ENCODE results near the gene OSBPL3. TPM values are rescaled to one million over a fixed set of nuclear protein-coding genes. Genes with fewer than 3 reads are reported as not detected.

The OSBPL3 gene
- total RNA-seq, 1 donor from 2014 or later: 8.0 TPM

- Mint-ChIP-seq H3K9me3 (no peaks in the 10 kb centered on the region), H3K4me3 (no peak overlapping the region), H3K36me3 (peaks cover 10% of the 10 kb centered on the region), H3K27me3 (ENCODE audit: insufficient read depth, low read depth) (no peaks in the 10 kb centered on the region), H3K4me1 (peaks cover 5% of the 10 kb centered on the region), H3K27ac (no peak overlapping the region)
- H2AFZ ChIP-seq (replicated peaks): no peak overlapping the region
- H3K27me3 ChIP-seq: no peaks in the 10 kb centered on the region
- H3K9ac ChIP-seq: no peak overlapping the region
- no peaks in the 10 kb centered on the region for H4K20me1 ChIP-seq (ENCODE audit: low read depth)
- no peaks in the 10 kb centered on the region for H3K4me1 ChIP-seq
- no peak overlapping the region for H3K27ac ChIP-seq
- H3K9me3 ChIP-seq (ENCODE audit: low read depth): no peaks in the 10 kb centered on the region
- no peak for DNase-seq (ENCODE audit: low spot score)
- no peaks in the 10 kb centered on the region for H3F3A ChIP-seq (ENCODE audit: low read depth)
- H3K79me2 ChIP-seq (ENCODE audit: low read depth): no peaks in the 10 kb centered on the region
- no peaks in the 10 kb centered on the region for H3K36me3 ChIP-seq
- H3K4me2 ChIP-seq: no peak overlapping the region
- no peak for TF ChIP-seq CTCF (IDR thresholded peaks at IDR 0.05)
- H3K4me3 ChIP-seq: no peak overlapping the region
Measured at GRCh38 chr7:24808518-24808917, 171.5 kb downstream of the OSBPL3 start.

DNA sequence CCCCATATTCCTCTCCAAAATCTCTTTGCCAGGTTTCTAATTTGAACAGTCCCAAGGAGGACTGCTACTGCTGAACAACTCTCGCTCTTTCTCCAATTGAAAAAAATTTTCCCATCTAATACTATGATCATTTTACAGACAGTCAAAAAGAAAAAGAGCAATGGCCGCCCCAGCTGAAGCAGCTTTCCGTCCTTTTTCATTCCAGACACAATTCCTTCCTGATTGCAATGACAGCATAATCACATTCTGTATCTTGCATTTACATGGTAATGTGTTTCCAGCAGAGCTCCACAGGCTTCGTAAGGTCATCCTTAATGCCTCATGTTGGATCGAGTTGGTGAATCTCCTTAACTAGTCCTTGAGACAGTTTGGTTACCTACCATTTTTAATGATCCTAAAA, 177.7 kb downstream of the OSBPL3 start:
- no peak for DNase-seq (ENCODE audit: low spot score)
- no peak overlapping the region for H3K9ac ChIP-seq
- H2AFZ ChIP-seq (replicated peaks): no peak overlapping the region
- H3K27ac Mint-ChIP-seq: no peak overlapping the region
- H3K4me3 Mint-ChIP-seq: no peak overlapping the region
- no peaks in the 10 kb centered on the region for H3K79me2 ChIP-seq (ENCODE audit: low read depth)
- no peaks in the 10 kb centered on the region for H3K4me1 ChIP-seq
- no peak overlapping the region for H3K27ac ChIP-seq
- no peak overlapping the region for H3K4me3 ChIP-seq
- H3K4me2 ChIP-seq: no peak overlapping the region
- no peak for TF ChIP-seq CTCF (IDR thresholded peaks at IDR 0.05)
- no peak for TF ChIP-seq EZH2 (IDR thresholded peaks at IDR 0.05)
- TF ChIP-seq EZH2phosphoT487 (IDR thresholded peaks at IDR 0.05): no peak
- no peaks in the 10 kb centered on the region for H3K9me3 Mint-ChIP-seq
- H3K27me3 ChIP-seq: no peaks in the 10 kb centered on the region
- no peaks in the 10 kb centered on the region for H3K27me3 Mint-ChIP-seq (ENCODE audit: insufficient read depth, low read depth)
- peaks cover 20% of the 10 kb centered on the region for H3K4me1 Mint-ChIP-seq
- H3K36me3 Mint-ChIP-seq: peaks cover 22% of the 10 kb centered on the region
- no peaks in the 10 kb centered on the region for H4K20me1 ChIP-seq (ENCODE audit: low read depth)
- H3F3A ChIP-seq (ENCODE audit: low read depth): no peaks in the 10 kb centered on the region
- no peaks in the 10 kb centered on the region for H3K9me3 ChIP-seq (ENCODE audit: low read depth)
- H3K36me3 ChIP-seq: peaks cover 5% of the 10 kb centered on the region

GRCh38 chr7:24801883-24802282, 178.1 kb downstream of the OSBPL3 start:
- Mint-ChIP-seq H3K36me3 (peaks cover 22% of the 10 kb centered on the region), H3K4me3 (no peak overlapping the region), H3K9me3 (no peaks in the 10 kb centered on the region), H3K27me3 (ENCODE audit: insufficient read depth, low read depth) (no peaks in the 10 kb centered on the region), H3K27ac (no peak overlapping the region), H3K4me1 (peaks cover 20% of the 10 kb centered on the region)
- Histone ChIP-seq H3K9me3 (ENCODE audit: low read depth) (no peaks in the 10 kb centered on the region), H4K20me1 (ENCODE audit: low read depth) (no peaks in the 10 kb centered on the region), H3K27ac (no peak overlapping the region), H3F3A (ENCODE audit: low read depth) (no peaks in the 10 kb centered on the region), H3K36me3 (peaks cover 5% of the 10 kb centered on the region), H2AFZ (replicated peaks) (no peak overlapping the region), H3K79me2 (ENCODE audit: low read depth) (no peaks in the 10 kb centered on the region), H3K4me1 (no peaks in the 10 kb centered on the region), H3K9ac (no peak overlapping the region), H3K4me3 (no peak overlapping the region), H3K4me2 (no peak overlapping the region), H3K27me3 (no peaks in the 10 kb centered on the region)
- no peak for DNase-seq (ENCODE audit: low spot score)
- TF ChIP-seq CTCF (IDR thresholded peaks at IDR 0.05): no peak
- no peak for TF ChIP-seq EZH2phosphoT487 (IDR thresholded peaks at IDR 0.05)
- TF ChIP-seq EZH2 (IDR thresholded peaks at IDR 0.05): no peak

- H3K79me2 ChIP-seq (ENCODE audit: low read depth): no peaks in the 10 kb centered on the region
- Mint-ChIP-seq H3K4me1 (peaks cover 20% of the 10 kb centered on the region), H3K27me3 (ENCODE audit: insufficient read depth, low read depth) (no peaks in the 10 kb centered on the region), H3K36me3 (peaks cover 23% of the 10 kb centered on the region), H3K9me3 (no peaks in the 10 kb centered on the region), H3K4me3 (no peak overlapping the region), H3K27ac (no peak overlapping the region)
- H3K27me3 ChIP-seq: no peaks in the 10 kb centered on the region
- no peak overlapping the region for H3K4me3 ChIP-seq
- H3K4me2 ChIP-seq: no peak overlapping the region
- H3K9me3 ChIP-seq (ENCODE audit: low read depth): no peaks in the 10 kb centered on the region
- peaks cover 5% of the 10 kb centered on the region for H3K36me3 ChIP-seq
- no peaks in the 10 kb centered on the region for H3K4me1 ChIP-seq
- H3F3A ChIP-seq (ENCODE audit: low read depth): no peaks in the 10 kb centered on the region
- H3K27ac ChIP-seq: no peak overlapping the region
- no peak overlapping the region for H3K9ac ChIP-seq
- DNase-seq (ENCODE audit: low spot score): no peak
- TF ChIP-seq CTCF (IDR thresholded peaks at IDR 0.05) (no peak), EZH2 (IDR thresholded peaks at IDR 0.05) (no peak), EZH2phosphoT487 (IDR thresholded peaks at IDR 0.05) (no peak)
- no peaks in the 10 kb centered on the region for H4K20me1 ChIP-seq (ENCODE audit: low read depth)
- no peak overlapping the region for H2AFZ ChIP-seq (replicated peaks)
Measured at GRCh38 chr7:24800667-24801066, 179.3 kb downstream of the OSBPL3 start.

Measured in neural progenitor cell (in vitro differentiated cells).